ENCODE data around the gene OXLD1.

Gene OXLD1

GRCh38 chr17:81682565-81683207 is 16.3 kb upstream of the OXLD1 start:
- DNase-seq, result peak; percentile 74

GRCh38 chr17:81681672-81682071 is 15.3 kb upstream of the OXLD1 start:
- peak; percentile 87 for DNase-seq

- no peak for DNase-seq
Observed at GRCh38 chr17:81680150-81680549, 13.7 kb upstream of the OXLD1 start.

- peak; percentile 17 for DNase-seq
Observed at GRCh38 chr17:81676906-81677305, 10.5 kb upstream of the OXLD1 start.

GRCh38 chr17:81675515-81676221 is 9.3 kb upstream of the OXLD1 start:
- DNase-seq, result peak; percentile 39

GRCh38 chr17:81673561-81674258 is 7.3 kb upstream of the OXLD1 start:
- no peak for DNase-seq

GRCh38 chr17:81672954-81673353 is 6.5 kb upstream of the OXLD1 start:
- DNase-seq, result no peak

GRCh38 chr17:81672504-81672903 is 6.1 kb upstream of the OXLD1 start:
- no peak for DNase-seq

GRCh38 chr17:81667754-81668153 is 1.3 kb upstream of the OXLD1 start:
- DNase-seq, result no peak

GRCh38 chr17:81666092-81666341 is 388 bp downstream of the OXLD1 start:
- DNase-seq, result no peak

GRCh38 chr17:81665205-81666091 is 957 bp downstream of the OXLD1 start:
- no peak for DNase-seq

- no peak for DNase-seq
Observed at GRCh38 chr17:81664051-81664470, 2.3 kb downstream of the OXLD1 start.

- no peak for DNase-seq
Observed at GRCh38 chr17:81662002-81662401, 4.4 kb downstream of the OXLD1 start.

GRCh38 chr17:81660441-81660840 is 6.0 kb downstream of the OXLD1 start:
- DNase-seq, result no peak

- DNase-seq, result no peak
Observed at GRCh38 chr17:81659038-81659437, 7.4 kb downstream of the OXLD1 start.

- DNase-seq, result peak; percentile 73
Observed at GRCh38 chr17:81656835-81657234, 9.6 kb downstream of the OXLD1 start.

- no peak for DNase-seq
Observed at GRCh38 chr17:81656118-81656743, 10.2 kb downstream of the OXLD1 start, which contains the start of gene PDE6G. PDE6G (minus strand) TSS chr17:81656542; CDS start chr17:81653305, 3,237 bp downstream.

GRCh38 chr17:81655378-81656117 is 10.9 kb downstream of the OXLD1 start:
- DNase-seq, result no peak

GRCh38 chr17:81652906-81653771 is 13.3 kb downstream of the OXLD1 start:
- DNase-seq, result no peak

GRCh38 chr17:81651692-81652091 is 14.7 kb downstream of the OXLD1 start:
- no peak for DNase-seq

- no peak for DNase-seq
Observed at GRCh38 chr17:81650951-81651350, 15.5 kb downstream of the OXLD1 start.
